ENCODE measurements around the gene CAMTA1.

DNA sequence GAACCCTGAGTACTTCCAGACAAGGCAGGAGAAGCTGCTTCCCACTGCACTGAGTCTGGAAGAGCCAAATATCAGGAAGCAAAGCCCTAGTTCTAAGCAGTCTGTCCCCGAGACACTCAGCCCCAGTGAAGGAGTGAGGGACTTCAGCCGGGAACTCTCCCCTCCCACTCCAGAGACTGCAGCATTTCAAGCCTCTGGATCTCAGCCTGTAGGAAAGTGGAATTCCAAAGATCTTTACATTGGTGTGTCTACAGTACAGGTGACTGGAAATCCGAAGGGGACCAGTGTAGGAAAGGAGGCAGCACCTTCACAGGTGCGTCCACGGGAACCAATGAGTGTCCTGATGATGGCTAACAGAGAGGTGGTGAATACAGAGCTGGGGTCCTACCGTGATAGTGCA is 952.8 kb downstream of the CAMTA1 start:
- TF ChIP-seq ESRRG (CRISPR knock-in tag; IDR thresholded peaks at IDR 0.05) = no peak
- no peak for TF ChIP-seq GLIS3 (CRISPR knock-in tag; IDR thresholded peaks at IDR 0.05)
- TF ChIP-seq, protein P1, sequence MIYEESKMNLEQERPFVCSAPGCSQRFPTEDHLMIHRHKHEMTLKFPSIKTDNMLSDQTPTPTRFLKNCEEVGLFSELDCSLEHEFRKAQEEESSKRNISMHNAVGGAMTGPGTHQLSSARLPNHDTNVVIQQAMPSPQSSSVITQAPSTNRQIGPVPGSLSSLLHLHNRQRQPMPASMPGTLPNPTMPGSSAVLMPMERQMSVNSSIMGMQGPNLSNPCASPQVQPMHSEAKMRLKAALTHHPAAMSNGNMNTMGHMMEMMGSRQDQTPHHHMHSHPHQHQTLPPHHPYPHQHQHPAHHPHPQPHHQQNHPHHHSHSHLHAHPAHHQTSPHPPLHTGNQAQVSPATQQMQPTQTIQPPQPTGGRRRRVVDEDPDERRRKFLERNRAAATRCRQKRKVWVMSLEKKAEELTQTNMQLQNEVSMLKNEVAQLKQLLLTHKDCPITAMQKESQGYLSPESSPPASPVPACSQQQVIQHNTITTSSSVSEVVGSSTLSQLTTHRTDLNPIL (CRISPR knock-in tag; IDR thresholded peaks at IDR 0.05; ENCODE audit: low read depth) = no peak
- TF ChIP-seq, protein P2, sequence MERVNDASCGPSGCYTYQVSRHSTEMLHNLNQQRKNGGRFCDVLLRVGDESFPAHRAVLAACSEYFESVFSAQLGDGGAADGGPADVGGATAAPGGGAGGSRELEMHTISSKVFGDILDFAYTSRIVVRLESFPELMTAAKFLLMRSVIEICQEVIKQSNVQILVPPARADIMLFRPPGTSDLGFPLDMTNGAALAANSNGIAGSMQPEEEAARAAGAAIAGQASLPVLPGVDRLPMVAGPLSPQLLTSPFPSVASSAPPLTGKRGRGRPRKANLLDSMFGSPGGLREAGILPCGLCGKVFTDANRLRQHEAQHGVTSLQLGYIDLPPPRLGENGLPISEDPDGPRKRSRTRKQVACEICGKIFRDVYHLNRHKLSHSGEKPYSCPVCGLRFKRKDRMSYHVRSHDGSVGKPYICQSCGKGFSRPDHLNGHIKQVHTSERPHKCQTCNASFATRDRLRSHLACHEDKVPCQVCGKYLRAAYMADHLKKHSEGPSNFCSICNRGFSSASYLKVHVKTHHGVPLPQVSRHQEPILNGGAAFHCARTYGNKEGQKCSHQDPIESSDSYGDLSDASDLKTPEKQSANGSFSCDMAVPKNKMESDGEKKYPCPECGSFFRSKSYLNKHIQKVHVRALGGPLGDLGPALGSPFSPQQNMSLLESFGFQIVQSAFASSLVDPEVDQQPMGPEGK (CRISPR knock-in tag; IDR thresholded peaks at IDR 0.05; ENCODE audit: borderline replicate concordance) = no peak
- no peak for TF ChIP-seq ARNTL (CRISPR knock-in tag; IDR thresholded peaks at IDR 0.05; ENCODE audit: borderline replicate concordance, low read depth)
- no peak for TF ChIP-seq BACH2 (CRISPR knock-in tag; IDR thresholded peaks at IDR 0.05; ENCODE audit: borderline replicate concordance)
- TF ChIP-seq, protein P3, sequence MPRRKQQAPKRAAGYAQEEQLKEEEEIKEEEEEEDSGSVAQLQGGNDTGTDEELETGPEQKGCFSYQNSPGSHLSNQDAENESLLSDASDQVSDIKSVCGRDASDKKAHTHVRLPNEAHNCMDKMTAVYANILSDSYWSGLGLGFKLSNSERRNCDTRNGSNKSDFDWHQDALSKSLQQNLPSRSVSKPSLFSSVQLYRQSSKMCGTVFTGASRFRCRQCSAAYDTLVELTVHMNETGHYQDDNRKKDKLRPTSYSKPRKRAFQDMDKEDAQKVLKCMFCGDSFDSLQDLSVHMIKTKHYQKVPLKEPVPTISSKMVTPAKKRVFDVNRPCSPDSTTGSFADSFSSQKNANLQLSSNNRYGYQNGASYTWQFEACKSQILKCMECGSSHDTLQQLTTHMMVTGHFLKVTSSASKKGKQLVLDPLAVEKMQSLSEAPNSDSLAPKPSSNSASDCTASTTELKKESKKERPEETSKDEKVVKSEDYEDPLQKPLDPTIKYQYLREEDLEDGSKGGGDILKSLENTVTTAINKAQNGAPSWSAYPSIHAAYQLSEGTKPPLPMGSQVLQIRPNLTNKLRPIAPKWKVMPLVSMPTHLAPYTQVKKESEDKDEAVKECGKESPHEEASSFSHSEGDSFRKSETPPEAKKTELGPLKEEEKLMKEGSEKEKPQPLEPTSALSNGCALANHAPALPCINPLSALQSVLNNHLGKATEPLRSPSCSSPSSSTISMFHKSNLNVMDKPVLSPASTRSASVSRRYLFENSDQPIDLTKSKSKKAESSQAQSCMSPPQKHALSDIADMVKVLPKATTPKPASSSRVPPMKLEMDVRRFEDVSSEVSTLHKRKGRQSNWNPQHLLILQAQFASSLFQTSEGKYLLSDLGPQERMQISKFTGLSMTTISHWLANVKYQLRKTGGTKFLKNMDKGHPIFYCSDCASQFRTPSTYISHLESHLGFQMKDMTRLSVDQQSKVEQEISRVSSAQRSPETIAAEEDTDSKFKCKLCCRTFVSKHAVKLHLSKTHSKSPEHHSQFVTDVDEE (CRISPR knock-in tag; IDR thresholded peaks at IDR 0.05) = no peak
- TF ChIP-seq ZFP3 (CRISPR knock-in tag; IDR thresholded peaks at IDR 0.05) = no peak
- no peak for TF ChIP-seq ZNF8 (CRISPR knock-in tag; IDR thresholded peaks at IDR 0.05)
- no peak for TF ChIP-seq ISL1 (CRISPR knock-in tag; IDR thresholded peaks at IDR 0.05)
- no peak for TF ChIP-seq TCF4 (CRISPR knock-in tag; IDR thresholded peaks at IDR 0.05; ENCODE audit: borderline replicate concordance)
- no peak for TF ChIP-seq ZC3H10 (CRISPR knock-in tag; IDR thresholded peaks at IDR 0.05)
